GM12878 (cell line): ENCODE measurements around the gene GPC6. TPM values are rescaled to one million over a fixed set of nuclear protein-coding genes. Genes with fewer than 3 reads are reported as not detected.

ENCODE experiments used
- ATAC-seq: fragments of 200-7000 bp; cut with Tn5 transposase; 3 replicates; pipeline ENCODE4 v1.9.1; 2020; ENCODE audit warnings: mild to moderate bottlenecking, moderate library complexity
- BruUV-seq: library from RNA; stranded (reverse); fragments of 400-500 nt; replicated peaks from 2 replicates; lab custom pipeline; 2021; lab: Mats Ljungman, UMichigan
- CTCF ChIA-PET: fragments of 300-600 bp; sonication (Branson Sonifier 250); formaldehyde crosslinking; extraction: SDS; loops from one replicate; lab custom pipeline; 2021; ENCODE audit warnings: inconsistent platforms; lab: Yijun Ruan, JAX
- POLR2A ChIA-PET: fragments of 350-600 bp; formaldehyde crosslinking; extraction: SDS; loops from one replicate; lab custom pipeline; 2021; ENCODE audit warnings: inconsistent platforms; lab: Charles Lee
- RAD21 ChIA-PET: fragments of 300-600 bp; sonication (Branson Sonifier 250); formaldehyde crosslinking; loops from one replicate; lab custom pipeline; 2023; ENCODE audit warnings: antibody characterized with exemption; ENCODE audit not compliant: unreplicated experiment; lab: Charles Lee
- SMC1A ChIA-PET: fragments of 300-600 bp; sonication (Branson Sonifier 250); formaldehyde crosslinking; loops from one replicate; lab custom pipeline; 2023; ENCODE audit not compliant: unreplicated experiment, uncharacterized antibody; lab: Charles Lee
- DNase-seq: peaks from one replicate; pipeline ENCODE4 v3.0.0-alpha.2; 2011; ENCODE audit warnings: low read depth, low spot score
- FAIRE-seq: peaks from 3 replicates; lab custom pipeline; 2011; peaks lifted over from hg19 to GRCh38; lab: Jason Lieb, UNC
- H2AFZ ChIP-seq: 2 replicates; pipeline ENCODE4 v1.6.0; 2011; ENCODE audit warnings: low read depth, low read length, control low read depth; ENCODE audit not compliant: control insufficient read depth
- H3K27ac ChIP-seq: 2 replicates; pipeline ENCODE4 v1.5.1; 2011; ENCODE audit warnings: control low read depth; ENCODE audit not compliant: control insufficient read depth, insufficient read depth
- H3K27me3 ChIP-seq, 2 experiments: replicated peaks in 1 of 2; 2 replicates each; pipeline versions ENCODE4 v1.6.0 to v1.6.1; 2011; ENCODE audit warnings: low read length in 1 of 2; ENCODE audit not compliant: control insufficient read depth in 2 of 2, insufficient read depth in 2 of 2
- H3K36me3 ChIP-seq, 2 experiments: 2 replicates each; pipeline ENCODE4 v1.5.1; 2011; ENCODE audit warnings: low read length in 1 of 2; ENCODE audit not compliant: control insufficient read depth in 2 of 2, insufficient read depth in 2 of 2
- H3K4me1 ChIP-seq: 2 replicates; pipeline ENCODE4 v1.6.1; 2011; ENCODE audit warnings: mild to moderate bottlenecking, low read length, moderate library complexity, mixed read lengths; ENCODE audit not compliant: control insufficient read depth, insufficient read depth
- H3K4me2 ChIP-seq: 2 replicates; pipeline ENCODE4 v1.6.0; 2011; ENCODE audit warnings: control low read depth; ENCODE audit not compliant: control insufficient read depth, insufficient read depth
- H3K4me3 ChIP-seq: fragments of 200-600 bp; sonication (generic); 2 replicates; pipeline ENCODE4 v1.5.1; 2016
- H3K79me2 ChIP-seq: 2 replicates; pipeline ENCODE4 v1.6.0; 2011; ENCODE audit warnings: low read length; ENCODE audit not compliant: control insufficient read depth, insufficient read depth
- H3K9ac ChIP-seq: 2 replicates; pipeline ENCODE4 v1.8.0; 2011; ENCODE audit warnings: low read length, control low read depth, mixed read lengths; ENCODE audit not compliant: control insufficient read depth, insufficient read depth
- H3K9me3 ChIP-seq: replicated peaks from 3 replicates; pipeline ENCODE4 v1.5.1; 2011; ENCODE audit warnings: mild to moderate bottlenecking, low read length; ENCODE audit not compliant: control insufficient read depth, insufficient read depth
- H4K20me1 ChIP-seq: 2 replicates; pipeline ENCODE4 v1.6.0; 2011; ENCODE audit not compliant: control insufficient read depth, insufficient read depth
- BCLAF1 ChIP-seq: fragments of 450-650 bp; IDR thresholded peaks from 2 replicates; pipeline ENCODE4 v1.6.1; 2017; ENCODE audit warnings: antibody characterized with exemption, mild to moderate bottlenecking, moderate library complexity
- DPF2 ChIP-seq: fragments of 450-650 bp; IDR thresholded peaks from 2 replicates; pipeline ENCODE4 v1.6.1; 2017; ENCODE audit warnings: mild to moderate bottlenecking
- EED ChIP-seq: sonication (generic); IDR thresholded peaks from 2 replicates; pipeline ENCODE4 v1.6.1; 2016; ENCODE audit warnings: antibody characterized with exemption, low read depth
- HSF1 ChIP-seq: fragments of 150-350 bp; IDR thresholded peaks from 2 replicates; pipeline ENCODE4 v1.6.1; 2014; ENCODE audit warnings: mild to moderate bottlenecking, low read depth, low read length
- MEF2B ChIP-seq: fragments of 450-650 bp; IDR thresholded peaks from 2 replicates; pipeline ENCODE4 v1.6.1; 2018; ENCODE audit warnings: mild to moderate bottlenecking, moderate library complexity; ENCODE audit not compliant: partially characterized antibody, poor library complexity, severe bottlenecking
- PML ChIP-seq: IDR thresholded peaks from 2 replicates; pipeline ENCODE4 v1.6.1; 2012; ENCODE audit warnings: low read length, inconsistent platforms
- ZNF217 ChIP-seq: fragments of 450-650 bp; IDR thresholded peaks from 2 replicates; pipeline ENCODE4 v1.6.1; 2017; ENCODE audit warnings: antibody characterized with exemption, mild to moderate bottlenecking
- WGBS: methylation state at CpG from one replicate; pipeline ENCODE4 v1.1.6; 2016; ENCODE audit warnings: low lambda C conversion rate; ENCODE audit not compliant: insufficient replicate concordance, insufficient coverage; ENCODE audit errors: missing lambda C conversion rate; 5-methylcytosine and 5-hydroxymethylcytosine counted together
- in situ Hi-C: fragments of 300-500 bp; cut with MboI; formaldehyde crosslinking; loops from 9 replicates; pipeline ENCODE4 v1.14.3; 2018; ENCODE audit warnings: mixed read lengths
- intact Hi-C: fragments of 100-400 bp; cut with micrococcal nuclease; formaldehyde crosslinking; loops from one replicate; pipeline ENCODE4 v1.14.2; 2022; ENCODE audit not compliant: unreplicated experiment
- polyA plus RNA-seq, 11 experiments: library from polyadenylated mRNA; depleted of rRNA in 4 of 11; unstranded in 6 of 11; stranded (reverse) in 5 of 11; fragments of >200 nt; fragmentation: Nextera tagmentation in 4 of 11; fragmentation: Illumina TruSeq in 1 of 11; extraction: Ambion mirVana in 4 of 11; extraction: Trizol in 1 of 11; gene quantifications; 1 replicate in 1 of 11; 2 replicates in 10 of 11; pipeline versions ENCODE4 v1.2.1 to v1.2.3, GENCODE V29; 2011 to 2016; ENCODE audit warnings: inconsistent platforms in 2 of 11, missing spikeins in 2 of 11, low read depth in 1 of 11
- total RNA-seq, 4 experiments: library from RNA; depleted of rRNA in 3 of 4; stranded (reverse); fragments of >200 nt in 3 of 4; fragmentation: Illumina TruSeq in 1 of 4; extraction: Trizol in 1 of 4; gene quantifications; 2 replicates each; pipeline versions ENCODE4 v1.2.1 to v1.2.3, GENCODE V29; 2013 to 2021
- TF ChIP-seq, protein P1 (sequence below): fragments of 450-650 bp; IDR thresholded peaks from 2 replicates; pipeline ENCODE4 v1.6.1; 2016; ENCODE audit warnings: mild to moderate bottlenecking

The GPC6 gene
- total and polyA plus RNA-seq, 10 of the 15 experiments (the other 5 are each of a cell fraction or from before 2014, with no cell fraction given) = 0.03 to 0.04 (median 0.03) TPM; not detected in 7

- Histone ChIP-seq H3K4me3 (no peak overlapping the region), H3K27ac (no peak overlapping the region)
- DNase-seq = no peak
- no peak for TF ChIP-seq MEF2B
- no peak for TF ChIP-seq ZNF217
- TF ChIP-seq, protein P1, sequence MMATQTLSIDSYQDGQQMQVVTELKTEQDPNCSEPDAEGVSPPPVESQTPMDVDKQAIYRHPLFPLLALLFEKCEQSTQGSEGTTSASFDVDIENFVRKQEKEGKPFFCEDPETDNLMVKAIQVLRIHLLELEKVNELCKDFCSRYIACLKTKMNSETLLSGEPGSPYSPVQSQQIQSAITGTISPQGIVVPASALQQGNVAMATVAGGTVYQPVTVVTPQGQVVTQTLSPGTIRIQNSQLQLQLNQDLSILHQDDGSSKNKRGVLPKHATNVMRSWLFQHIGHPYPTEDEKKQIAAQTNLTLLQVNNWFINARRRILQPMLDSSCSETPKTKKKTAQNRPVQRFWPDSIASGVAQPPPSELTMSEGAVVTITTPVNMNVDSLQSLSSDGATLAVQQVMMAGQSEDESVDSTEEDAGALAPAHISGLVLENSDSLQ = no peak
- no peak for TF ChIP-seq EED
- no peak for TF ChIP-seq DPF2
- TF ChIP-seq, all 136 proteins: peak for 0
- ChIA-PET POLR2A (no interaction called here), CTCF (no interaction called here), RAD21 (no interaction called here), SMC1A (no interaction called here)
- in situ Hi-C loops (no loop called here), intact Hi-C loops (no loop called here)
- ATAC-seq = no peak
- Histone ChIP-seq H3K79me2 (no peaks in the 10 kb centered on the region), H4K20me1 (no peaks in the 10 kb centered on the region), H3K9me3 (no peaks in the 10 kb centered on the region), H3K27me3 (no peaks in the 10 kb centered on the region), H3K4me1 (no peaks in the 10 kb centered on the region), H3K36me3 (no peaks in the 10 kb centered on the region), H3K4me2 (no peak overlapping the region), H2AFZ (no peak overlapping the region), H3K9ac (no peak overlapping the region)
- no TSS peak for BruUV-seq
- 70% methylated on average over 5 of the region's 5 CpGs for WGBS
- no peak for FAIRE-seq
Observed at GRCh38 chr13:93304134-93304533, 77.5 kb downstream of the GPC6 start.

- Histone ChIP-seq H2AFZ (no peak overlapping the region), H3K4me3 (no peak overlapping the region), H3K36me3 (no peaks in the 10 kb centered on the region), H3K4me1 (no peaks in the 10 kb centered on the region), H4K20me1 (no peaks in the 10 kb centered on the region), H3K9me3 (no peaks in the 10 kb centered on the region), H3K9ac (no peak overlapping the region), H3K27ac (no peak overlapping the region), H3K79me2 (no peaks in the 10 kb centered on the region), H3K27me3 (no peaks in the 10 kb centered on the region), H3K4me2 (no peak overlapping the region)
- intact Hi-C loops = no loop called here
- DNase-seq (no peak), ATAC-seq (no peak), FAIRE-seq (no peak)
- WGBS = 1% methylated on average over 6 of the region's 6 CpGs
- ChIA-PET CTCF (no interaction called here), SMC1A (interaction anchor here (0.9 kb wide), 1 partner anchor 10 kb away, joined by 3 read pairs; no protein-coding TSS in a partner anchor), POLR2A (no interaction called here), RAD21 (no interaction called here)
- no TSS peak for BruUV-seq
- in situ Hi-C loops = no loop called here
- TF ChIP-seq MEF2B = no peak
- no peak for TF ChIP-seq BCLAF1
- no peak for TF ChIP-seq PML
- no peak for TF ChIP-seq HSF1
Observed at GRCh38 chr13:93304868-93305613, 78.4 kb downstream of the GPC6 start.
